ENCODE results near the gene SDR42E2.
"Not testable (repeated sequence)": the region's sequence is repeated elsewhere in the genome, so short reads cannot be mapped to it uniquely, and the experiment has no call there.

- not testable (repeated sequence) for TF ChIP-seq CTCF (IDR thresholded peaks at IDR 0.05; ENCODE audit: borderline replicate concordance, extremely low read depth, low read length, poor library complexity, severe bottlenecking); EZH2 (IDR thresholded peaks at IDR 0.05; ENCODE audit: borderline replicate concordance, low read depth, low read length, severe bottlenecking)
These were observed 33.8 kb upstream of the SDR42E2 start for GRCh38 chr16:22128537-22128936.
